CD4-positive, alpha-beta memory T cell (primary cell): ENCODE measurements around the gene SLC47A2. TPM values are rescaled to one million over a fixed set of nuclear protein-coding genes. Genes with fewer than 3 reads are reported as not detected.

Source experiments
- CTCF ChIA-PET: fragments of 350-600 bp; sonication (Branson Sonifier 250); formaldehyde crosslinking; loops from one replicate; lab custom pipeline; 2021; ENCODE audit warnings: inconsistent platforms; ENCODE audit not compliant: partially characterized antibody; lab: Charles Lee
- POLR2A ChIA-PET: fragments of 350-600 bp; sonication (Branson Sonifier 250); formaldehyde crosslinking; loops from one replicate; lab custom pipeline; 2021; ENCODE audit not compliant: partially characterized antibody; lab: Charles Lee
- DNase-seq, 5 donors: peaks; one replicate each; pipeline versions ENCODE4 v3.0.0 to v3.0.0-alpha.2; 2020 to 2022; ENCODE audit warnings: mixed read lengths in 1 of 5
- H3K27ac ChIP-seq: one replicate; pipeline ENCODE4 v1.7.0; 2013; ENCODE audit warnings: low read depth, low read length
- H3K27me3 ChIP-seq: 2 replicates; pipeline ENCODE4 v1.7.0; 2013; ENCODE audit warnings: mild to moderate bottlenecking, low read length, moderate library complexity; ENCODE audit not compliant: insufficient read depth
- H3K36me3 ChIP-seq: 2 replicates; pipeline ENCODE4 v1.7.0; 2013; ENCODE audit warnings: mild to moderate bottlenecking, low read length, moderate library complexity; ENCODE audit not compliant: insufficient read depth
- H3K4me1 ChIP-seq: 2 replicates; pipeline ENCODE4 v1.7.0; 2013; ENCODE audit warnings: mild to moderate bottlenecking, low read length, moderate library complexity; ENCODE audit not compliant: insufficient read depth
- H3K4me3 ChIP-seq, 2 donors: one replicate each; pipeline ENCODE4 v1.7.0; 2013; ENCODE audit warnings: low read length in 2 of 2, mild to moderate bottlenecking in 1 of 2
- H3K9me3 ChIP-seq, 2 donors: one replicate each; pipeline ENCODE4 v1.7.0; 2013; ENCODE audit warnings: low read length in 2 of 2, control low read depth in 1 of 2; ENCODE audit not compliant: control insufficient read depth in 1 of 2
- H3K27ac Mint-ChIP-seq, 7 donors: one replicate each; pipeline ENCODE4 v1.8.0; 2020 to 2021; ENCODE audit warnings: mixed read lengths in 7 of 7, mild to moderate bottlenecking in 6 of 7, inconsistent platforms in 3 of 7, moderate library complexity in 3 of 7
- H3K27me3 Mint-ChIP-seq, 2 donors: one replicate each; pipeline ENCODE4 v1.8.0; 2020 to 2021; ENCODE audit warnings: mixed read lengths in 2 of 2
- H3K36me3 Mint-ChIP-seq, 2 donors: one replicate each; pipeline ENCODE4 v1.8.0; 2020 to 2021; ENCODE audit warnings: mixed read lengths in 2 of 2, inconsistent platforms in 1 of 2, mild to moderate bottlenecking in 1 of 2
- H3K4me1 Mint-ChIP-seq, 4 donors: one replicate each; pipeline ENCODE4 v1.8.0; 2020 to 2021; ENCODE audit warnings: mixed read lengths in 4 of 4, mild to moderate bottlenecking in 1 of 4
- H3K4me3 Mint-ChIP-seq, 8 donors: one replicate each; pipeline ENCODE4 v1.8.0; 2020 to 2021; ENCODE audit warnings: mixed read lengths in 8 of 8, mild to moderate bottlenecking in 7 of 8, moderate library complexity in 6 of 8, inconsistent platforms in 3 of 8
- H3K9me3 Mint-ChIP-seq, 8 donors: one replicate each; pipeline ENCODE4 v1.8.0; 2020 to 2021; ENCODE audit warnings: mixed read lengths in 8 of 8, mild to moderate bottlenecking in 5 of 8, inconsistent platforms in 3 of 8, moderate library complexity in 1 of 8
- intact Hi-C: fragments of 100-400 bp; cut with micrococcal nuclease; formaldehyde crosslinking; loops from one replicate; pipeline ENCODE4 v1.15.1; 2023
- polyA plus RNA-seq, 2 donors: library from polyadenylated mRNA; unstranded; fragments of 300-500 nt; fragmentation: Illumina TruSeq; gene quantifications; one replicate each; pipeline ENCODE4 v1.2.3, GENCODE V29; 2021
- total RNA-seq, 2 experiments: library from RNA; stranded (reverse); gene quantifications; one replicate each; pipeline ENCODE4 v1.2.3, GENCODE V29; 2021

Gene SLC47A2
- total and polyA plus RNA-seq, 4 experiments from 2014 or later, result not detected

GRCh38 chr17:19759568-19760549, 43.5 kb upstream of the SLC47A2 start:
- H3K36me3 ChIP-seq, result no peaks in the 10 kb centered on the region
- H3K27ac Mint-ChIP-seq, result no peak overlapping the region
- H3K27ac ChIP-seq, result no peak overlapping the region
- H3K4me3 ChIP-seq, result no peak overlapping the region
- H3K9me3 Mint-ChIP-seq, result no peaks in the 10 kb centered on the region
- peaks cover 0 to 13% (median 2%) of the 10 kb centered on the region in 4 donors for H3K4me1 Mint-ChIP-seq
- intact Hi-C loops, result no loop called here
- H3K27me3 Mint-ChIP-seq, result peaks cover 2 to 11% of the 10 kb centered on the region in 2 donors
- H3K4me1 ChIP-seq, result no peaks in the 10 kb centered on the region
- no peaks in the 10 kb centered on the region for H3K9me3 ChIP-seq
- H3K4me3 Mint-ChIP-seq, result no peak overlapping the region
- DNase-seq, result no peak
- H3K36me3 Mint-ChIP-seq, result no peaks in the 10 kb centered on the region
- ChIA-PET CTCF (interaction anchor here (1.1 to 5.9 kb wide), 8 partner anchors 12 to 398 kb away, joined by 3 to 63 read pairs (median 6); partner anchors contain the start of genes ALDH3A2 and B9D1), POLR2A (no interaction called here)
- H3K27me3 ChIP-seq, result no peaks in the 10 kb centered on the region

GRCh38 chr17:19757536-19758180, 41.3 kb upstream of the SLC47A2 start:
- H3K9me3 Mint-ChIP-seq, result no peaks in the 10 kb centered on the region
- Histone ChIP-seq H3K4me3 (no peak overlapping the region), H3K27me3 (no peaks in the 10 kb centered on the region), H3K27ac (no peak overlapping the region), H3K9me3 (no peaks in the 10 kb centered on the region), H3K4me1 (no peaks in the 10 kb centered on the region), H3K36me3 (no peaks in the 10 kb centered on the region)
- peaks cover 2 to 12% of the 10 kb centered on the region in 2 donors for H3K27me3 Mint-ChIP-seq
- peaks cover 0 to 5% (median under 1%) of the 10 kb centered on the region in 4 donors for H3K4me1 Mint-ChIP-seq
- no peak overlapping the region for H3K27ac Mint-ChIP-seq
- DNase-seq, result no peak
- H3K4me3 Mint-ChIP-seq, result no peak overlapping the region
- ChIA-PET CTCF (interaction anchor here (1.3 to 1.4 kb wide), 2 partner anchors 9 to 13 kb away, joined by 3 to 5 read pairs; no protein-coding TSS in a partner anchor), POLR2A (no interaction called here)
- intact Hi-C loops, result no loop called here
- no peaks in the 10 kb centered on the region for H3K36me3 Mint-ChIP-seq

- CTCF ChIA-PET, result interaction anchor here (1.2 to 4.0 kb wide), 4 partner anchors 10 to 243 kb away, joined by 3 to 26 read pairs (median 5); no protein-coding TSS in a partner anchor
- intact Hi-C loops, result no loop called here
These were observed 40.2 kb upstream of the SLC47A2 start for GRCh38 chr17:19756546-19756945.

GRCh38 chr17:19755821-19756510, 39.6 kb upstream of the SLC47A2 start:
- H3K9me3 ChIP-seq, result no peaks in the 10 kb centered on the region
- H3K27me3 Mint-ChIP-seq, result peaks cover 2 to 12% of the 10 kb centered on the region in 2 donors
- no peak overlapping the region for H3K27ac ChIP-seq
- intact Hi-C loops, result no loop called here
- H3K27ac Mint-ChIP-seq, result no peak overlapping the region
- H3K4me3 Mint-ChIP-seq, result peak overlapping the region in 1 of 8 donors; percentile 38
- no peaks in the 10 kb centered on the region for H3K36me3 Mint-ChIP-seq
- ChIA-PET POLR2A (no interaction called here), CTCF (interaction anchor here (1.0 to 4.0 kb wide), 5 partner anchors 10 to 393 kb away, joined by 3 to 26 read pairs (median 4); partner anchors contain the start of gene B9D1)
- no peaks in the 10 kb centered on the region for H3K36me3 ChIP-seq
- no peaks in the 10 kb centered on the region for H3K9me3 Mint-ChIP-seq
- DNase-seq, result no peak
- no peaks in the 10 kb centered on the region for H3K27me3 ChIP-seq
- no peak overlapping the region for H3K4me3 ChIP-seq
- no peaks in the 10 kb centered on the region for H3K4me1 Mint-ChIP-seq
- H3K4me1 ChIP-seq, result no peaks in the 10 kb centered on the region

More at GRCh38 chr17:19756546-19756945, 40.2 kb upstream of the SLC47A2 start:
- POLR2A ChIA-PET, result no interaction called here
- H3K4me1 Mint-ChIP-seq, result no peaks in the 10 kb centered on the region
- no peaks in the 10 kb centered on the region for H3K36me3 Mint-ChIP-seq
- Histone ChIP-seq H3K4me3 (no peak overlapping the region), H3K9me3 (no peaks in the 10 kb centered on the region), H3K4me1 (no peaks in the 10 kb centered on the region), H3K36me3 (no peaks in the 10 kb centered on the region), H3K27me3 (no peaks in the 10 kb centered on the region), H3K27ac (no peak overlapping the region)
- no peaks in the 10 kb centered on the region for H3K9me3 Mint-ChIP-seq
- peaks cover 2 to 12% of the 10 kb centered on the region in 2 donors for H3K27me3 Mint-ChIP-seq
- no peak overlapping the region for H3K4me3 Mint-ChIP-seq
- no peak overlapping the region for H3K27ac Mint-ChIP-seq
- DNase-seq, result no peak

- Mint-ChIP-seq H3K27me3 (peaks cover 2 to 12% of the 10 kb centered on the region in 2 donors), H3K27ac (no peak overlapping the region), H3K4me1 (peaks cover 0 to 1% (median 0%) of the 10 kb centered on the region in 4 donors), H3K36me3 (no peaks in the 10 kb centered on the region), H3K9me3 (no peaks in the 10 kb centered on the region), H3K4me3 (no peak overlapping the region)
- Histone ChIP-seq H3K9me3 (no peaks in the 10 kb centered on the region), H3K4me1 (no peaks in the 10 kb centered on the region), H3K27me3 (no peaks in the 10 kb centered on the region), H3K36me3 (no peaks in the 10 kb centered on the region), H3K27ac (no peak overlapping the region), H3K4me3 (no peak overlapping the region)
- DNase-seq, result no peak
- ChIA-PET POLR2A (no interaction called here), CTCF (interaction anchor here (1.0 to 4.0 kb wide), 2 partner anchors 10 to 392 kb away, joined by 3 to 26 read pairs; partner anchors contain the start of gene B9D1)
- intact Hi-C loops, result no loop called here
These were observed 39.0 kb upstream of the SLC47A2 start for GRCh38 chr17:19755392-19755791.

DNA sequence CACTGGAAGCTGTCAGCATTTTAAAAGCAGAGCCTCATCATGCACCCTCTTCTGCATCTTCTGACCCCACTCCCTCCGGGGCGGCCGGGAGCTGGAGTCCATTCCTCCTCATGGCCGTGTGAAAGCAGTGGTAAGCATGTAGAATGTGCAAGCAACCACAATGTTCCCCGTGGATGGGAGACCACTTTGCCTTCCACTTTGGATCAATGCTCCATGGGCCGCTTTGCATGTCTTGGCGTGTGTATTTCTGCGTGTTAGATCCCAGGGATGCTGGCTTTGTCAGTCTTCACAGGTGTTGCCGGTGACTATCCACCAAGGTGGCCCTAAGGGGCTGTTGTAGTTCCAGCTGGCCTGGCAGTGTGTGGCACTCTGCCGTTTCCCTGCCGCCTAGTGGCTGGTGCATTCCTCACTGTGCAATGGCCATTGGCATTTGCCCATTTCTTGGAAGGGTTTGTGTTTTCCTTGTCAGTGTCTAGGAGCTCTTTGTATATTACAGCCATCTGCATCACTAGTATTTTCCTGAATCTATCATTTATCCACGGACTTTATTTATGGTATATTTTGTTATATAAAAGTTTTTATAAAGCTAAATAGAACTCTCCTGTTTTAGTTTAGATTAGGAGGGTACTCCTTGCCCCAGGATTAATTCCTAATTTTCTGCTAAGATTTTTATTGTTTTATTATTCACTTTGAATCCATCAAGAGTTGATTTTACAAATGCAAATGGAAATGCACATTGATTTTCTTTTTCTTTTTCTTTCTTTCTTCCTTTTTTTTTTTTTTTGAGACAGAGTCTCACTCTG, 37.5 kb upstream of the SLC47A2 start:
- Histone ChIP-seq H3K36me3 (no peaks in the 10 kb centered on the region), H3K27ac (no peak overlapping the region), H3K4me1 (no peaks in the 10 kb centered on the region), H3K9me3 (no peaks in the 10 kb centered on the region), H3K27me3 (no peaks in the 10 kb centered on the region), H3K4me3 (no peak overlapping the region)
- Mint-ChIP-seq H3K4me1 (peaks cover 0 to 4% (median 4%) of the 10 kb centered on the region in 4 donors), H3K36me3 (no peaks in the 10 kb centered on the region), H3K9me3 (no peaks in the 10 kb centered on the region), H3K27ac (no peak overlapping the region), H3K27me3 (peaks cover 4 to 20% of the 10 kb centered on the region in 2 donors), H3K4me3 (no peak overlapping the region)
- DNase-seq, result no peak
- POLR2A ChIA-PET, result interaction anchor here (1.0 kb wide), 1 partner anchor 9 kb away, joined by 3 read pairs; no protein-coding TSS in a partner anchor
- intact Hi-C loops, result no loop called here
- CTCF ChIA-PET, result interaction anchor here (0.6 to 4.0 kb wide), 4 partner anchors 8 to 214 kb away, joined by 3 to 26 read pairs (median 12); no protein-coding TSS in a partner anchor
